Measurements from ENCODE around the gene QPRT. TPM values are rescaled to one million over a fixed set of nuclear protein-coding genes. Genes with fewer than 3 reads are reported as not detected.

Gene QPRT
- total and polyA plus RNA-seq, 2 experiments from 2014 or later, result 65.4 to 128 TPM

DNA sequence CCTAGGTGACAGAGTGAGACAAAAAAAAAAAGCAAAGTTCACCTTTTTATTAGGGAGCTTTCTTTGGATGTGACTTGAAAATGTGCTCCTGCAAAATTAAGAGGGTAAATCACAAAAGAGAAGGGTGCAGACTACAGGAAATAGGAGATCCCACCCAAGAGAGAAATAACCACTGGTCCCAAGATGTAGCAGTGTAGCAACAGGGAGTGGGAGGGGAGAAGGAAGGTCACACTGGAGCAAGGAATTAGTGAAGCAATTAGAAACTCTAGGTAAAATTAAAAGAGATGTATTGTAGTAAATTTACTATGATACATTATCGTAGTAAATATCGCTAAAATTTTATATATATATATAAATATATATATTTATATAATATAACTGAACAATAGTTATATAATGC lies 28.2 kb upstream of the QPRT start (continued):
- TF ChIP-seq ZNF462 (CRISPR knock-in tag; IDR thresholded peaks at IDR 0.05), result no peak
- TF ChIP-seq ZNF114 (CRISPR knock-in tag; IDR thresholded peaks at IDR 0.05), result no peak
- no peak for TF ChIP-seq ZNF331 (CRISPR knock-in tag; IDR thresholded peaks at IDR 0.05; ENCODE audit: low read depth)
- TF ChIP-seq JUNB (IDR thresholded peaks at IDR 0.05; ENCODE audit: unreplicated experiment), result no peak

GRCh38 chr16:29651774-29652349 lies 27.1 kb upstream of the QPRT start:
- H3K27ac Mint-ChIP-seq, result no peak overlapping the region
- Histone ChIP-seq H3K27ac (ENCODE audit: low read depth) (no peak overlapping the region), H2AFZ (no peak overlapping the region; the same call in 1 of the 2 replicates), H3K4me3 (no peak overlapping the region), H3K4me1 (ENCODE audit: insufficient read depth) (peaks cover 11% of the 10 kb centered on the region), H3K79me2 (replicated peaks; ENCODE audit: insufficient read depth) (no peaks in the 10 kb centered on the region), H3K4me2 (no peak overlapping the region), H3K9me2 (ENCODE audit: insufficient read depth) (no peaks in the 10 kb centered on the region), H3F3A (replicated peaks; ENCODE audit: low read depth) (peaks cover 6% of the 10 kb centered on the region; the same call in 1 of the 2 replicates), H3K27me3 (ENCODE audit: insufficient read depth) (no peaks in the 10 kb centered on the region), H3K36me3 (ENCODE audit: insufficient read depth) (no peaks in the 10 kb centered on the region), H4K20me1 (replicated peaks; ENCODE audit: insufficient read depth) (no peaks in the 10 kb centered on the region)
- no peaks in the 10 kb centered on the region for H3K36me3 Mint-ChIP-seq (ENCODE audit: low read depth)
- H3K27me3 Mint-ChIP-seq (ENCODE audit: insufficient read depth, low read depth, poor library complexity), result peaks cover 6% of the 10 kb centered on the region
- no peak overlapping the region for H3K4me3 Mint-ChIP-seq
- ATAC-seq (no peak), DNase-seq (ENCODE audit: low spot score) (no peak)
- peaks cover 7% of the 10 kb centered on the region for H3K4me1 Mint-ChIP-seq
- no peaks in the 10 kb centered on the region for H3K9me3 Mint-ChIP-seq
- TF ChIP-seq EZH2 (IDR thresholded peaks at IDR 0.05; ENCODE audit: low read depth, unreplicated experiment), result no peak
- TF ChIP-seq STAT1 (IDR thresholded peaks at IDR 0.05; ENCODE audit: unreplicated experiment), result no peak
- no peak for TF ChIP-seq ZNF114 (CRISPR knock-in tag; IDR thresholded peaks at IDR 0.05)
- TF ChIP-seq CTCF (conservative IDR thresholded peaks at IDR 0.05; ENCODE audit: low read depth in 2 of 2), result no peak
- no peak for TF ChIP-seq NANOG (IDR thresholded peaks at IDR 0.05; ENCODE audit: borderline replicate concordance)
- TF ChIP-seq, protein P1, sequence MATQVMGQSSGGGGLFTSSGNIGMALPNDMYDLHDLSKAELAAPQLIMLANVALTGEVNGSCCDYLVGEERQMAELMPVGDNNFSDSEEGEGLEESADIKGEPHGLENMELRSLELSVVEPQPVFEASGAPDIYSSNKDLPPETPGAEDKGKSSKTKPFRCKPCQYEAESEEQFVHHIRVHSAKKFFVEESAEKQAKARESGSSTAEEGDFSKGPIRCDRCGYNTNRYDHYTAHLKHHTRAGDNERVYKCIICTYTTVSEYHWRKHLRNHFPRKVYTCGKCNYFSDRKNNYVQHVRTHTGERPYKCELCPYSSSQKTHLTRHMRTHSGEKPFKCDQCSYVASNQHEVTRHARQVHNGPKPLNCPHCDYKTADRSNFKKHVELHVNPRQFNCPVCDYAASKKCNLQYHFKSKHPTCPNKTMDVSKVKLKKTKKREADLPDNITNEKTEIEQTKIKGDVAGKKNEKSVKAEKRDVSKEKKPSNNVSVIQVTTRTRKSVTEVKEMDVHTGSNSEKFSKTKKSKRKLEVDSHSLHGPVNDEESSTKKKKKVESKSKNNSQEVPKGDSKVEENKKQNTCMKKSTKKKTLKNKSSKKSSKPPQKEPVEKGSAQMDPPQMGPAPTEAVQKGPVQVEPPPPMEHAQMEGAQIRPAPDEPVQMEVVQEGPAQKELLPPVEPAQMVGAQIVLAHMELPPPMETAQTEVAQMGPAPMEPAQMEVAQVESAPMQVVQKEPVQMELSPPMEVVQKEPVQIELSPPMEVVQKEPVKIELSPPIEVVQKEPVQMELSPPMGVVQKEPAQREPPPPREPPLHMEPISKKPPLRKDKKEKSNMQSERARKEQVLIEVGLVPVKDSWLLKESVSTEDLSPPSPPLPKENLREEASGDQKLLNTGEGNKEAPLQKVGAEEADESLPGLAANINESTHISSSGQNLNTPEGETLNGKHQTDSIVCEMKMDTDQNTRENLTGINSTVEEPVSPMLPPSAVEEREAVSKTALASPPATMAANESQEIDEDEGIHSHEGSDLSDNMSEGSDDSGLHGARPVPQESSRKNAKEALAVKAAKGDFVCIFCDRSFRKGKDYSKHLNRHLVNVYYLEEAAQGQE (IDR thresholded peaks at IDR 0.05; ENCODE audit: unreplicated experiment), result no peak
- no peak for TF ChIP-seq CREB1 (CRISPR knock-in tag; IDR thresholded peaks at IDR 0.05; ENCODE audit: low read depth)
- no peak for TF ChIP-seq POLR2AphosphoS5 (IDR thresholded peaks at IDR 0.05; ENCODE audit: low read depth)
- no peak for TF ChIP-seq EZH2phosphoT487 (IDR thresholded peaks at IDR 0.05; ENCODE audit: unreplicated experiment)
- TF ChIP-seq ETS1 (IDR thresholded peaks at IDR 0.05), result no peak

Data from GM23338 (cell line).